ENCODE data around the gene TRPM5. TPM values are rescaled to one million over a fixed set of nuclear protein-coding genes. Genes with fewer than 3 reads are reported as not detected.

TRPM5 gene
- total RNA-seq, 3 donors from 2014 or later, result not detected

- Mint-ChIP-seq H3K36me3 (ENCODE audit: insufficient read depth) (peaks cover 16% of the 10 kb centered on the region), H3K9me3 (peaks cover 6% of the 10 kb centered on the region), H3K27me3 (ENCODE audit: low read depth) (peaks cover 1% of the 10 kb centered on the region), H3K4me3 (no peak overlapping the region), H3K4me1 (ENCODE audit: low read depth) (peaks cover 13% of the 10 kb centered on the region)
- DNase-seq, result no peak
- no peak for ATAC-seq
Measured at GRCh38 chr11:2474059-2474901, 30.0 kb upstream of the TRPM5 start.

- DNase-seq, result no peak
- Mint-ChIP-seq H3K4me3 (no peak overlapping the region), H3K36me3 (ENCODE audit: insufficient read depth) (peaks cover 16% of the 10 kb centered on the region), H3K9me3 (peaks cover 6% of the 10 kb centered on the region), H3K27me3 (ENCODE audit: low read depth) (peaks cover 1% of the 10 kb centered on the region), H3K4me1 (ENCODE audit: low read depth) (peaks cover 20% of the 10 kb centered on the region)
- no peak for ATAC-seq
Measured at GRCh38 chr11:2473361-2474058, 29.2 kb upstream of the TRPM5 start.

- no peaks in the 10 kb centered on the region for H3K9me3 Mint-ChIP-seq
- ATAC-seq, result no peak
- peaks cover 9% of the 10 kb centered on the region for H3K36me3 Mint-ChIP-seq (ENCODE audit: insufficient read depth)
Measured at GRCh38 chr11:2472428-2473186, 28.3 kb upstream of the TRPM5 start.

GRCh38 chr11:2471804-2472096 is 27.4 kb upstream of the TRPM5 start:
- Mint-ChIP-seq H3K36me3 (ENCODE audit: insufficient read depth) (peaks cover 5% of the 10 kb centered on the region), H3K27me3 (ENCODE audit: low read depth) (peaks cover 1% of the 10 kb centered on the region), H3K4me3 (no peak overlapping the region), H3K9me3 (no peaks in the 10 kb centered on the region), H3K4me1 (ENCODE audit: low read depth) (peaks cover 38% of the 10 kb centered on the region)
- DNase-seq (no peak), ATAC-seq (no peak)

More at GRCh38 chr11:2472428-2473186, 28.3 kb upstream of the TRPM5 start:
- Mint-ChIP-seq H3K4me3 (no peak overlapping the region), H3K27me3 (ENCODE audit: low read depth) (peaks cover 1% of the 10 kb centered on the region), H3K4me1 (ENCODE audit: low read depth) (peaks cover 29% of the 10 kb centered on the region)
- no peak for DNase-seq

GRCh38 chr11:2471048-2471803 is 26.9 kb upstream of the TRPM5 start:
- Mint-ChIP-seq H3K9me3 (no peaks in the 10 kb centered on the region), H3K4me3 (no peak overlapping the region)

GRCh38 chr11:2470495-2470894 is 26.2 kb upstream of the TRPM5 start:
- no peaks in the 10 kb centered on the region for H3K9me3 Mint-ChIP-seq
- H3K4me3 Mint-ChIP-seq, result no peak overlapping the region

More at GRCh38 chr11:2471048-2471803, 26.9 kb upstream of the TRPM5 start:
- H3K27me3 Mint-ChIP-seq (ENCODE audit: low read depth), result peaks cover 1% of the 10 kb centered on the region
- H3K4me1 Mint-ChIP-seq (ENCODE audit: low read depth), result peaks cover 42% of the 10 kb centered on the region
- ATAC-seq (no peak), DNase-seq (no peak)
- peaks cover 3% of the 10 kb centered on the region for H3K36me3 Mint-ChIP-seq (ENCODE audit: insufficient read depth)

GRCh38 chr11:2468363-2469235 is 24.3 kb upstream of the TRPM5 start:
- no peaks in the 10 kb centered on the region for H3K9me3 Mint-ChIP-seq
- DNase-seq (no peak), ATAC-seq (no peak)
- H3K36me3 Mint-ChIP-seq (ENCODE audit: insufficient read depth), result peaks cover 3% of the 10 kb centered on the region
- no peak overlapping the region for H3K4me3 Mint-ChIP-seq
- peaks cover 1% of the 10 kb centered on the region for H3K27me3 Mint-ChIP-seq (ENCODE audit: low read depth)
- H3K4me1 Mint-ChIP-seq (ENCODE audit: low read depth), result peaks cover 55% of the 10 kb centered on the region

More at GRCh38 chr11:2470495-2470894, 26.2 kb upstream of the TRPM5 start:
- DNase-seq, result no peak
- no peak for ATAC-seq
- H3K4me1 Mint-ChIP-seq (ENCODE audit: low read depth), result peaks cover 46% of the 10 kb centered on the region
- H3K27me3 Mint-ChIP-seq (ENCODE audit: low read depth), result peaks cover 1% of the 10 kb centered on the region
- peaks cover 3% of the 10 kb centered on the region for H3K36me3 Mint-ChIP-seq (ENCODE audit: insufficient read depth)

GRCh38 chr11:2467695-2468055 is 23.4 kb upstream of the TRPM5 start:
- Mint-ChIP-seq H3K9me3 (no peaks in the 10 kb centered on the region), H3K27me3 (ENCODE audit: low read depth) (peaks cover 1% of the 10 kb centered on the region), H3K36me3 (ENCODE audit: insufficient read depth) (peaks cover 3% of the 10 kb centered on the region), H3K4me1 (ENCODE audit: low read depth) (peaks cover 61% of the 10 kb centered on the region), H3K4me3 (peak overlapping the region; percentile 50)
- peak in 1 of 2 donors; percentile 7 for ATAC-seq
- no peak for DNase-seq

- Mint-ChIP-seq H3K27me3 (ENCODE audit: low read depth) (peaks cover under 1% of the 10 kb centered on the region), H3K36me3 (ENCODE audit: insufficient read depth) (peaks cover 3% of the 10 kb centered on the region), H3K4me3 (peak overlapping the region; percentile 50), H3K9me3 (no peaks in the 10 kb centered on the region), H3K4me1 (ENCODE audit: low read depth) (peaks cover 64% of the 10 kb centered on the region)
- no peak for DNase-seq
- ATAC-seq, result peak; percentile 86 to 95
Measured at GRCh38 chr11:2466869-2467694, 22.8 kb upstream of the TRPM5 start.

GRCh38 chr11:2466069-2466801 is 21.9 kb upstream of the TRPM5 start:
- no peaks in the 10 kb centered on the region for H3K27me3 Mint-ChIP-seq (ENCODE audit: low read depth)
- DNase-seq (no peak), ATAC-seq (no peak)
- peak overlapping the region; percentile 50 for H3K4me3 Mint-ChIP-seq
- peaks cover 59% of the 10 kb centered on the region for H3K4me1 Mint-ChIP-seq (ENCODE audit: low read depth)
- peaks cover 3% of the 10 kb centered on the region for H3K36me3 Mint-ChIP-seq (ENCODE audit: insufficient read depth)
- no peaks in the 10 kb centered on the region for H3K9me3 Mint-ChIP-seq

GRCh38 chr11:2465202-2466068 is 21.1 kb upstream of the TRPM5 start:
- Mint-ChIP-seq H3K9me3 (no peaks in the 10 kb centered on the region), H3K4me3 (no peak overlapping the region), H3K27me3 (ENCODE audit: low read depth) (no peaks in the 10 kb centered on the region), H3K4me1 (ENCODE audit: low read depth) (peaks cover 62% of the 10 kb centered on the region), H3K36me3 (ENCODE audit: insufficient read depth) (peaks cover 3% of the 10 kb centered on the region)
- ATAC-seq (no peak), DNase-seq (no peak)
